ENCODE measurements around the gene ABLIM1.
A peak's percentile ranks its signal among the peaks of the same experiment; 100 is the strongest.

Gene ABLIM1

DNA sequence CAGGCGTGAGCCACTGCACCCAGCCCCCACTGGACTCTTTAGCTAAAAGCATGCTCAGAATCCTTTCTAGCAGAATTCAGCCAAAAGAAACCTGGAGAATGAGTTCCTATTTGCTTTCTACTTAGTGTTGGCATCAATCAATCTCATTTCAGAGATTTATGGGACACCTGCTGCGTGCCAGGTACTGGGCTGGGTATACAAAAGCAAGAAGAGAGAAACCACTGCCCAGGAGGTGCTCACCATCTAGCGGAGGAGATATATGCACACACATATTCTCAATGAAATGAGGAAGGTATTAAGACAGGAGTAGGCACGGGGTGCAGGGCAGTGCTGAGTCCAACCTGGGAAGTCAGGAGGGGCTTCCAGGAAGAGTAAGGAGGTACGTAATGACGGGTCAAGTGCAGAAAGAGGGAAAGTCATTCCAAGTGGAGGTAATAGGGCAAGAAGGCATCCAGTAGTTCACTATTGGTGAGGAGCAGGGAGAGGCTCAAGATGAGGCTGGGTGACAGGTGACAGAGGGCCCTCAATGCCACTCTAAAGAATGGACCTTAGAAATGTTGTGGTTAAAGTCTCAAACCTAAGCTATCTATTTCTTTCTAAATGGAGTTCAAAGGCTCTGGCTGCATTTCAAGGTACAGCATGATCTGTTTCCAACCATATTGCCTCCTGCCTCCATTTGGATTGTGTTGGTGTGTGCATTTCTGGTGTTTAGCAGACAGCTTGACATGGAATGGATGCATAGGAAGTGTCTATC lies 22.1 kb downstream of the ABLIM1 start:
- TF ChIP-seq, protein P1, sequence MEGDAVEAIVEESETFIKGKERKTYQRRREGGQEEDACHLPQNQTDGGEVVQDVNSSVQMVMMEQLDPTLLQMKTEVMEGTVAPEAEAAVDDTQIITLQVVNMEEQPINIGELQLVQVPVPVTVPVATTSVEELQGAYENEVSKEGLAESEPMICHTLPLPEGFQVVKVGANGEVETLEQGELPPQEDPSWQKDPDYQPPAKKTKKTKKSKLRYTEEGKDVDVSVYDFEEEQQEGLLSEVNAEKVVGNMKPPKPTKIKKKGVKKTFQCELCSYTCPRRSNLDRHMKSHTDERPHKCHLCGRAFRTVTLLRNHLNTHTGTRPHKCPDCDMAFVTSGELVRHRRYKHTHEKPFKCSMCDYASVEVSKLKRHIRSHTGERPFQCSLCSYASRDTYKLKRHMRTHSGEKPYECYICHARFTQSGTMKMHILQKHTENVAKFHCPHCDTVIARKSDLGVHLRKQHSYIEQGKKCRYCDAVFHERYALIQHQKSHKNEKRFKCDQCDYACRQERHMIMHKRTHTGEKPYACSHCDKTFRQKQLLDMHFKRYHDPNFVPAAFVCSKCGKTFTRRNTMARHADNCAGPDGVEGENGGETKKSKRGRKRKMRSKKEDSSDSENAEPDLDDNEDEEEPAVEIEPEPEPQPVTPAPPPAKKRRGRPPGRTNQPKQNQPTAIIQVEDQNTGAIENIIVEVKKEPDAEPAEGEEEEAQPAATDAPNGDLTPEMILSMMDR (IDR thresholded peaks at IDR 0.05) = no peak
- DNase-seq (ENCODE audit: low spot score) = no peak
- H3K4me3 ChIP-seq = no peak overlapping the region
- peak overlapping the region in 1 of 2 donors; percentile 81 for H3K27ac ChIP-seq

DNA sequence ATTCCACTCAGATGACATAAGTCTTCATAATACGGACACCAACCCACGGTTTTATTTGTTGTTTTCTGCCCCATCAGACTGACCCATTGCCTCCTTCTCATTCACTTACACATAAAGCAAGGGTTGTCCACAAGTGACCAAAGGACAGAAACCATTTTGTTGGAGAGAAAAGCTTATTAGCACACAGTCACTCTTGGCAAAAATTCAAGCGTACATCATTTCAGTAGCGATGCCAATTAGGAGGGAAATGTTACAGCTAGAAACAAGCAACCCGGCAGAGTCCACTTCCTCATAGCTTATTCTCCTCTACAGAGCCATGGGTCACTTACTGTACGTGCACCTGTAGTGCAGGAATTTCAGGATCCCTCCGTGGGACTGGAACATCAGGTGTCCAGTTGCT lies 23.0 kb downstream of the ABLIM1 start:
- no peak for DNase-seq (ENCODE audit: low spot score)
- H3K4me3 ChIP-seq = peak overlapping the region; percentile 26
- peak overlapping the region; percentile 50 to 81 for H3K27ac ChIP-seq
- TF ChIP-seq, protein P1 (IDR thresholded peaks at IDR 0.05) = no peak

DNA sequence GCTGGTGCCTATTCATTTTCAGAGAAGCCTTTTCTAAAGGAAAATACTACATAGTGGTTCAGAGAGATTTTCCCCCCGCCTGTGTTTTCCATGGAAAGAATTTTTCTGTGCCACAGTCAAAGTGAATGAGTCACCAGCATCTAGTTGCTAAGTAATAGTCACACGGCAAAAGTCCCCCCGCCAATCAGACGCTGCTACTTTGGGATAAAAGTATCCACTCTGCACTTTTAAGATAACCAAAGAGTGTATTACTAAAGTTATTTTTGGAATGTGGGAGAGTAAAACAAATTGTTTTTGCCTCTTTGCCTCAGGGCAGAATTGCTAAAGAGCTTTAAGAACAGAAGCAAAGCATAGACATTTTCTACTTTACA lies 23.5 kb downstream of the ABLIM1 start:
- peak overlapping the region; percentile 26 for H3K4me3 ChIP-seq
- H3K27ac ChIP-seq = peak overlapping the region; percentile 50 to 81
- TF ChIP-seq, protein P1 (IDR thresholded peaks at IDR 0.05) = no peak
- peak; percentile 90 for DNase-seq (ENCODE audit: low spot score)

DNA sequence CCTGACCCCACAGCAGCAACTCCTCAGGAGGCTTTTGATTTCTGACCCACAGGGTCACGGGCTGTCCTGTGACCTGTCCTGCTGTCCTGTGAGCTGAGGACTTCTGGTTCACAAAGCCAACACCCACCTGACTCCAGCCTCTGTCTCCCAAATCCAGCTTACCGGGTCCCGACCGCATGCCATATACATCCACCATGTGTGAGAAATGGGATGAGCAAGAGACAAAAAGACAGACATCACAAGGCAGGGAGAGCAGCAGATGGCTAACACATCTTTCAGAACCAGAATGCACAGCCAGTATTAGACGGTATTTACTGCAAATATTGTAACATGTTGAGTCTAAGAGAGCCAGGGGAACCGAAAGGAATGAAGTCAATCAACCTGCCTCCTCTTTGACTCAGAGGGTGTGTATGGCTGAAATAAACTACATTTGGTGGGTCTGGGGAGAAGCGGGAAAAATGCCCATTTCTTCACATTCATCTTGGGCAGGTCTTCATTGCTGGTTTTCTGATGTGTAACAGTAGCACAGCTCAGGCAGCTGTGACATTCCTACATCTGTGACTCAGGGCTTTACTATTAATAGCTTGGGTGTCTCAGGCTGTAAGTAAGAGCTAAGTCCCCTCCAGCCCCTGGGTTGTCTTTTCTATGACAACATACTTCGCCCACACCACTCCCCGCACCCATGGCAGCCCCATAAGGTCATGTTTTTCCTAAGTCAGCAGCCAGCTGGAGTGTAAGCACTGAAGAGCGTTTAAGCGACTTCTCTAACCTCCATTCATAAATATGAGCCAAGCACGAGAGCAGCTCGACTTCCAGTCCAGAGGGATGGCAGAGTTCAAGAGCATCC lies 25.0 kb downstream of the ABLIM1 start:
- TF ChIP-seq, protein P1 (IDR thresholded peaks at IDR 0.05) = no peak
- Histone ChIP-seq H3K4me3 (peak overlapping the region; percentile 81), H3K27ac (peak overlapping the region; percentile 69 to 86)
- peak; percentile 86 for DNase-seq (ENCODE audit: low spot score)

GRCh38 chr10:114631666-114632417 lies 26.2 kb downstream of the ABLIM1 start:
- TF ChIP-seq, protein P1 (IDR thresholded peaks at IDR 0.05) = no peak
- peak; percentile 78 for DNase-seq (ENCODE audit: low spot score)
- peak overlapping the region; percentile 81 for H3K4me3 ChIP-seq
- peak overlapping the region; percentile 69 to 86 for H3K27ac ChIP-seq

DNA sequence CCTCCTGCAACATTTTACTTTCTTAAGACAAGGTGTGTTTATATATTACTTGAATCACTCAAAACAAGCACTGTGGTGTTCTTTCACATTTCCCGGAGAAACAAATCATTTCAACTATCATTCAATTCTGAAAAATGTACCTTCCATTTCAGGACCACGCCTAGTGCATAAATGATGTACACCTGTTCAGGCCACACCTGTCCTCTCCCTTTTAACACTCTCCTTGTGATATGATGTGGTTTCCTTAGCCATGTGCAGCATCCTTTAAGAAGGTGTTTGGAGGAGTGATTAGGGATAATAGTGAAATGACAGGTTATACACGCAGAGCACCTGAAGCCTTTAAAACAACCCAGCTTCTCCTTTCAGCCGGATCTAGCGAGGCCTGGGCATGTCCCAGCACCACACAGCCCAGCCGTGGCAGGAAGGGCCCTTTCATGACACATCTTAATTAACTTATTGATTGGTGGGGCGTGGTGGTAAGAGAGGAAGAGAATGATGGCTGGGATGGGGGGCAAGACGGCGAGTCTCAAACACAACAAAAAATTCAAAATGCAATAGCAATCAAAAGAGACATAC lies 26.9 kb downstream of the ABLIM1 start:
- peak overlapping the region; percentile 69 to 86 for H3K27ac ChIP-seq
- TF ChIP-seq, protein P1 (IDR thresholded peaks at IDR 0.05) = no peak
- H3K4me3 ChIP-seq = peak overlapping the region; percentile 81
- no peak for DNase-seq (ENCODE audit: low spot score)

Measured in coronary artery (tissue), 2 donors.